HepG2 (cell line): ENCODE measurements around the gene TFAP2B. TPM values are rescaled to one million over a fixed set of nuclear protein-coding genes. Genes with fewer than 3 reads are reported as not detected.

Experiments used
- ATAC-seq: fragments of 200-7000 bp; cut with Tn5 transposase; 3 replicates; pipeline ENCODE4 v1.9.1; 2020; ENCODE audit warnings: mild to moderate bottlenecking, moderate library complexity
- BruUV-seq: library from RNA; stranded (reverse); fragments of 400-500 nt; replicated peaks from 2 replicates; lab custom pipeline; 2021; lab: Mats Ljungman, UMichigan
- CTCF ChIA-PET: fragments of 300-600 bp; formaldehyde crosslinking; extraction: SDS; loops from one replicate; lab custom pipeline; 2021; ENCODE audit warnings: low total read pairs, inconsistent platforms, low intra/inter-chr PET ratio; lab: Yijun Ruan, JAX
- POLR2A ChIA-PET: fragments of 350-600 bp; sonication (Branson Sonifier 250); formaldehyde crosslinking; loops from one replicate; lab custom pipeline; 2020; ENCODE audit warnings: antibody characterized with exemption, inconsistent platforms; lab: Yijun Ruan, JAX
- DNase-seq: peaks from one replicate; pipeline ENCODE4 v3.0.0-alpha.2; 2015; ENCODE audit warnings: low spot score
- FAIRE-seq: peaks from 3 replicates; lab custom pipeline; 2011; peaks lifted over from hg19 to GRCh38; lab: Jason Lieb, UNC
- H2AFZ ChIP-seq: one replicate; pipeline ENCODE4 v1.6.1; 2011; ENCODE audit warnings: low read length, inconsistent platforms
- H3K27ac ChIP-seq: fragments of 300-600 bp; 3 replicates; pipeline ENCODE4 v1.8.0; 2011; ENCODE audit warnings: mixed run types, mild to moderate bottlenecking, mixed read lengths, low read length, inconsistent platforms; ENCODE audit not compliant: insufficient read depth; ENCODE audit errors: extremely low read length
- H3K27me3 ChIP-seq, 2 experiments: fragments of 200-600 bp in 1 of 2; 2 replicates in 1 of 2; 3 replicates in 1 of 2; pipeline versions ENCODE4 v1.6.0 to v1.8.0; 2011; ENCODE audit warnings: low read length in 2 of 2, mild to moderate bottlenecking in 2 of 2, moderate library complexity in 2 of 2, inconsistent platforms in 1 of 2; ENCODE audit not compliant: insufficient read depth in 2 of 2, control insufficient read depth in 1 of 2
- H3K36me3 ChIP-seq, 2 experiments: fragments of 200-600 bp in 1 of 2; replicated peaks in 1 of 2; 2 replicates in 1 of 2; 3 replicates in 1 of 2; pipeline versions ENCODE4 v1.5.1 to v1.8.0; 2011; ENCODE audit warnings: low read length in 2 of 2, inconsistent platforms in 1 of 2; ENCODE audit not compliant: insufficient read depth in 2 of 2, control insufficient read depth in 1 of 2
- H3K4me1 ChIP-seq: 2 replicates; pipeline ENCODE4 v1.5.1; 2012; ENCODE audit warnings: low read length, inconsistent platforms; ENCODE audit not compliant: insufficient read depth
- H3K4me2 ChIP-seq: 2 replicates; pipeline ENCODE4 v1.6.0; 2011; ENCODE audit warnings: low read depth, low read length, inconsistent platforms
- H3K4me3 ChIP-seq, 3 experiments: fragments of 200-600 bp in 1 of 3; sonication (generic), shearing (Covaris generic) in 1 of 3; replicated peaks in 1 of 3; 2 replicates each; pipeline ENCODE4 v1.5.1; 2011 to 2016; ENCODE audit warnings: low read length in 3 of 3, inconsistent platforms in 2 of 3, low read depth in 2 of 3, mild to moderate bottlenecking in 2 of 3, control low read depth in 1 of 3, mixed read lengths in 1 of 3; ENCODE audit not compliant: insufficient read depth in 1 of 3
- H3K79me2 ChIP-seq: one replicate; pipeline ENCODE4 v1.6.1; 2011; ENCODE audit warnings: low read length, inconsistent platforms; ENCODE audit not compliant: insufficient read depth
- H3K9ac ChIP-seq: 2 replicates; pipeline ENCODE4 v1.6.0; 2011; ENCODE audit warnings: mild to moderate bottlenecking, low read depth, low read length, inconsistent platforms; ENCODE audit not compliant: insufficient read depth
- H3K9me3 ChIP-seq: 2 replicates; pipeline ENCODE4 v1.5.1; 2012; ENCODE audit warnings: mild to moderate bottlenecking, low read length
- H4K20me1 ChIP-seq: 2 replicates; pipeline ENCODE4 v1.6.0; 2011; ENCODE audit warnings: inconsistent platforms, mild to moderate bottlenecking, low read length, moderate library complexity; ENCODE audit not compliant: insufficient read depth
- HNRNPK ChIP-seq: fragments of 200-400 bp; formaldehyde crosslinking; IDR thresholded peaks from 2 replicates; pipeline ENCODE4 v1.6.1; 2018; ENCODE audit warnings: low read length, low read depth, moderate library complexity, mild to moderate bottlenecking; ENCODE audit not compliant: poor library complexity, severe bottlenecking
- KDM5A ChIP-seq: fragments of 200-600 bp; sonication (generic); IDR thresholded peaks from 2 replicates; pipeline ENCODE4 v1.7.0; 2018; ENCODE audit warnings: antibody characterized with exemption, mild to moderate bottlenecking, low read length, borderline replicate concordance
- NR1H2 ChIP-seq: sonication (generic); formaldehyde crosslinking; IDR thresholded peaks from 2 replicates; pipeline ENCODE4 v1.8.1; 2022; ENCODE audit warnings: low read depth, missing genetic modification reagents, borderline replicate concordance
- SCMH1 ChIP-seq: sonication (generic); formaldehyde crosslinking; IDR thresholded peaks from 2 replicates; pipeline ENCODE4 v1.9.0; 2021; ENCODE audit warnings: missing genetic modification reagents, mild to moderate bottlenecking, borderline replicate concordance
- SMARCE1 ChIP-seq: fragments of 450-650 bp; IDR thresholded peaks from 2 replicates; pipeline ENCODE4 v1.6.1; 2017; ENCODE audit warnings: borderline replicate concordance
- SNAPC4 ChIP-seq: sonication (generic); formaldehyde crosslinking; IDR thresholded peaks from 2 replicates; pipeline ENCODE4 v1.4.0; 2020; ENCODE audit warnings: mild to moderate bottlenecking, missing genetic modification reagents
- SRSF9 ChIP-seq: fragments of 200-400 bp; formaldehyde crosslinking; IDR thresholded peaks from 2 replicates; pipeline ENCODE4 v1.6.1; 2018; ENCODE audit warnings: borderline replicate concordance, mild to moderate bottlenecking, low read depth, low read length; ENCODE audit not compliant: insufficient read depth, poor library complexity, severe bottlenecking
- WGBS: methylation state at CpG from one replicate; pipeline ENCODE4 v1.1.6; 2017; ENCODE audit warnings: low lambda C conversion rate; 5-methylcytosine and 5-hydroxymethylcytosine counted together
- in situ Hi-C: cut with HindIII; loops from 2 replicates; pipeline ENCODE4 v1.10.0; 2017; ENCODE audit warnings: low pct_unique_long_range_greater_than_20kb; ENCODE audit not compliant: extremely low pct_ligation_motif_present
- intact Hi-C: fragments of 100-400 bp; cut with micrococcal nuclease; formaldehyde crosslinking; loops from one replicate; pipeline ENCODE4 v1.10.0; 2022; ENCODE audit not compliant: unreplicated experiment
- polyA plus RNA-seq, 8 experiments: library from polyadenylated mRNA; depleted of rRNA in 3 of 8; stranded (reverse) in 7 of 8; unstranded in 1 of 8; fragments of >200 nt; fragmentation: Illumina TruSeq in 4 of 8; extraction: Trizol in 4 of 8; gene quantifications; 2 replicates each; pipeline versions ENCODE4 v1.2.1 to v1.2.3, GENCODE V29; 2011 to 2016; ENCODE audit warnings: low read depth in 4 of 8, missing spikeins in 1 of 8, mixed read lengths in 1 of 8; ENCODE audit not compliant: insufficient read depth in 1 of 8
- total RNA-seq, 5 experiments: library from RNA; depleted of rRNA; stranded (reverse); fragments of >200 nt; fragmentation: Illumina TruSeq; extraction: Trizol; gene quantifications; 2 replicates each; pipeline ENCODE4 v1.2.3, GENCODE V29; 2016; ENCODE audit warnings: low read depth in 1 of 5

Gene TFAP2B
- total and polyA plus RNA-seq, 2 of the 13 experiments (the other 11 are each of a cell fraction or from before 2014, with no cell fraction given) = not detected

- no peak for TF ChIP-seq SNAPC4
- no peak for TF ChIP-seq SMARCE1
- peak; percentile 45; the same call in 1 of the 2 replicates for TF ChIP-seq KDM5A
- no peak for TF ChIP-seq SCMH1
These were observed 2.5 kb upstream of the TFAP2B start (continued) for GRCh38 chr6:50816115-50816675.

- Histone ChIP-seq H3K27me3 (peaks cover 6 to 42% of the 10 kb centered on the region in 2 experiments), H2AFZ (no peak overlapping the region), H3K9me3 (no peaks in the 10 kb centered on the region), H3K79me2 (no peaks in the 10 kb centered on the region), H3K4me1 (no peaks in the 10 kb centered on the region), H3K4me2 (no peak overlapping the region), H3K9ac (no peak overlapping the region), H3K4me3 (no peak overlapping the region), H3K36me3 (no peaks in the 10 kb centered on the region), H4K20me1 (no peaks in the 10 kb centered on the region), H3K27ac (no peak overlapping the region)
- ATAC-seq = no peak
- 23% methylated on average over 15 of the region's 15 CpGs for WGBS
- ChIA-PET CTCF (interaction anchor here (0.7 to 3.2 kb wide), 6 partner anchors 533 to 1232 kb away, joined by 3 to 34 read pairs (median 6); no protein-coding TSS in a partner anchor), POLR2A (no interaction called here)
- in situ Hi-C loops = loop anchor here (5.0 to 10.0 kb wide), 3 partner anchors 538 to 1205 kb away; no protein-coding TSS in a partner anchor
- intact Hi-C loops = loop anchor here (1.0 to 5.0 kb wide), 6 partner anchors 619 to 1232 kb away; no protein-coding TSS in a partner anchor
- BruUV-seq = no TSS peak
- no peak for DNase-seq
- TF ChIP-seq SRSF9 = peak; percentile 36
- TF ChIP-seq HNRNPK = peak; percentile 51
- no peak for TF ChIP-seq NR1H2
- FAIRE-seq = no peak
These were observed 1.6 kb upstream of the TFAP2B start for GRCh38 chr6:50816947-50817645.
